HCT116 (cell line): Measurements from ENCODE around the gene EHMT1. TPM values are rescaled to one million over a fixed set of nuclear protein-coding genes. Genes with fewer than 3 reads are reported as not detected.

ENCODE experiments used
- ATAC-seq: fragments of 200-7000 bp; cut with Tn5 transposase; 2 replicates; pipeline ENCODE4 v1.9.1; 2020; ENCODE audit warnings: mild to moderate bottlenecking, moderate library complexity
- BruUV-seq: library from RNA; stranded (reverse); fragments of 400-500 nt; replicated peaks from 2 replicates; lab custom pipeline; 2021; lab: Mats Ljungman, UMichigan
- CTCF ChIA-PET: fragments of 300-600 bp; sonication (Branson Sonifier 250); formaldehyde crosslinking; loops from one replicate; lab custom pipeline; 2021; ENCODE audit warnings: antibody characterized with exemption; lab: Charles Lee
- POLR2A ChIA-PET: fragments of 300-600, 350-600 bp; sonication (Branson Sonifier 250); formaldehyde crosslinking; loops from one replicate; lab custom pipeline; 2021; ENCODE audit warnings: antibody characterized with exemption; lab: Charles Lee
- RAD21 ChIA-PET, 2 experiments: fragments of 300-600 bp; sonication (Branson Sonifier 250); formaldehyde crosslinking; loops; one replicate each; lab custom pipeline; 2023; ENCODE audit warnings: low total read pairs in 2 of 2; ENCODE audit not compliant: uncharacterized antibody in 2 of 2, unreplicated experiment in 2 of 2, low non-redundant PET in 1 of 2; lab: Charles Lee
- DNase-seq: peaks from one replicate; pipeline ENCODE4 v3.0.0-alpha.2; 2010; ENCODE audit warnings: low read depth, low spot score
- H2AFZ ChIP-seq: fragments of 200-600 bp; shearing (Covaris generic), sonication (generic); 2 replicates; pipeline ENCODE4 v1.6.1; 2017; ENCODE audit warnings: low read depth, mixed run types, mixed read lengths, antibody characterized with exemption, low read length; ENCODE audit not compliant: poor library complexity, severe bottlenecking
- H3K27ac ChIP-seq: 2 replicates; pipeline ENCODE4 v1.5.1; 2012; ENCODE audit warnings: low read depth, low read length
- H3K27me3 ChIP-seq: fragments of 200-600 bp; sonication (generic); 2 replicates; pipeline ENCODE4 v1.6.1; 2016; ENCODE audit warnings: mixed run types, low read length, mixed read lengths; ENCODE audit not compliant: insufficient read depth
- H3K36me3 ChIP-seq, 2 experiments: fragments of 200-500 bp in 1 of 2; fragments of 200-600 bp in 1 of 2; sonication (Bioruptor generic) in 1 of 2; sonication (generic) in 1 of 2; 2 replicates each; pipeline versions ENCODE4 v1.5.1 to v1.6.1; 2014 to 2016; ENCODE audit warnings: low read length in 2 of 2, inconsistent platforms in 1 of 2, mixed read lengths in 1 of 2, mixed run types in 1 of 2; ENCODE audit not compliant: insufficient read depth in 2 of 2, control insufficient read depth in 1 of 2
- H3K4me1 ChIP-seq, 2 experiments: fragments of 200-600 bp in 1 of 2; sonication (generic) in 1 of 2; 2 replicates each; pipeline versions ENCODE4 v1.5.1 to v1.6.1; 2012 to 2017; ENCODE audit warnings: low read length in 2 of 2, inconsistent platforms in 1 of 2, mild to moderate bottlenecking in 1 of 2, mixed read lengths in 1 of 2, mixed run types in 1 of 2, moderate library complexity in 1 of 2; ENCODE audit not compliant: insufficient read depth in 2 of 2, control insufficient read depth in 1 of 2
- H3K4me2 ChIP-seq: fragments of 200-600 bp; sonication (generic); 2 replicates; pipeline ENCODE4 v1.6.1; 2017; ENCODE audit warnings: mixed run types, low read length, mixed read lengths
- H3K4me3 ChIP-seq, 2 experiments: fragments of 200-600 bp in 1 of 2; sonication (generic) in 1 of 2; replicated peaks in 1 of 2; 2 replicates each; pipeline ENCODE4 v1.5.1; 2011 to 2016; ENCODE audit warnings: low read length in 2 of 2, control low read depth in 1 of 2, low read depth in 1 of 2, mild to moderate bottlenecking in 1 of 2, mixed read lengths in 1 of 2, mixed run types in 1 of 2
- H3K79me2 ChIP-seq: fragments of 200-600 bp; sonication (generic); 2 replicates; pipeline ENCODE4 v1.6.1; 2017; ENCODE audit warnings: mild to moderate bottlenecking, mixed run types, low read length, moderate library complexity, mixed read lengths; ENCODE audit not compliant: insufficient read depth
- H3K9ac ChIP-seq: fragments of 200-600 bp; sonication (generic); 2 replicates; pipeline ENCODE4 v1.6.1; 2016; ENCODE audit warnings: low read length, mixed read lengths
- H3K9me2 ChIP-seq: fragments of 200-600 bp; sonication (generic), shearing (Covaris generic); 2 replicates; pipeline ENCODE4 v1.6.1; 2017; ENCODE audit warnings: mixed run types, mild to moderate bottlenecking, moderate library complexity; ENCODE audit not compliant: insufficient read depth
- H3K9me3 ChIP-seq, 2 experiments: fragments of 200-500 bp in 1 of 2; fragments of 200-600 bp in 1 of 2; sonication (Bioruptor generic) in 1 of 2; sonication (generic) in 1 of 2; 2 replicates each; pipeline ENCODE4 v1.6.1; 2014 to 2017; ENCODE audit warnings: low read length in 2 of 2, mixed read lengths in 2 of 2, inconsistent platforms in 1 of 2, low read depth in 1 of 2, mild to moderate bottlenecking in 1 of 2, mixed run types in 1 of 2, moderate library complexity in 1 of 2; ENCODE audit not compliant: control insufficient read depth in 1 of 2, insufficient read depth in 1 of 2
- H4K20me1 ChIP-seq: fragments of 200-600 bp; sonication (generic), shearing (Covaris generic); 2 replicates; pipeline ENCODE4 v1.6.1; 2017; ENCODE audit warnings: mixed run types, mild to moderate bottlenecking, moderate library complexity; ENCODE audit not compliant: insufficient read depth
- CBX3 ChIP-seq: IDR thresholded peaks from 2 replicates; pipeline ENCODE4 v1.6.1; 2012; ENCODE audit warnings: low read depth
- EGR1 ChIP-seq: IDR thresholded peaks from 2 replicates; pipeline ENCODE4 v1.6.1; 2012; ENCODE audit warnings: low read depth
- ELF1 ChIP-seq: IDR thresholded peaks from 2 replicates; pipeline ENCODE4 v1.6.1; 2012; ENCODE audit warnings: low read depth, borderline replicate concordance
- EZH2 ChIP-seq: fragments of 200-600 bp; sonication (generic); IDR thresholded peaks from 2 replicates; pipeline ENCODE4 v1.6.1; 2017; ENCODE audit warnings: antibody characterized with exemption, mixed run types
- EZH2phosphoT487 ChIP-seq: fragments of 200-600 bp; IDR thresholded peaks from 2 replicates; pipeline ENCODE4 v1.6.1; 2018; ENCODE audit warnings: antibody characterized with exemption, borderline replicate concordance
- FOSL1 ChIP-seq: IDR thresholded peaks from 2 replicates; pipeline ENCODE4 v1.6.1; 2012; ENCODE audit warnings: low read depth
- JUND ChIP-seq: IDR thresholded peaks from 2 replicates; pipeline ENCODE4 v1.6.1; 2012
- RAD21 ChIP-seq: IDR thresholded peaks from 2 replicates; pipeline ENCODE4 v1.6.1; 2012; ENCODE audit warnings: low read depth, mild to moderate bottlenecking
- SP1 ChIP-seq: IDR thresholded peaks from 2 replicates; pipeline ENCODE4 v1.6.1; 2012; ENCODE audit warnings: low read depth
- TCF7L2 ChIP-seq: IDR thresholded peaks from 2 replicates; pipeline ENCODE4 v1.7.0; 2011; ENCODE audit warnings: borderline replicate concordance, inconsistent platforms; ENCODE audit not compliant: insufficient read depth, insufficient read length; ENCODE audit errors: extremely low read depth
- YY1 ChIP-seq: IDR thresholded peaks from 2 replicates; pipeline ENCODE4 v1.6.1; 2011; ENCODE audit warnings: low read length, low read depth, moderate library complexity, mild to moderate bottlenecking; ENCODE audit not compliant: insufficient replicate concordance; ENCODE audit errors: extremely low read depth
- ZFX ChIP-seq: fragments of 450-650 bp; IDR thresholded peaks from 2 replicates; pipeline ENCODE4 v1.6.1; 2017
- intact Hi-C: fragments of 100-400 bp; cut with micrococcal nuclease; formaldehyde crosslinking; loops from 2 replicates; pipeline ENCODE4 v1.10.0; 2022
- total RNA-seq: library from RNA; stranded (reverse); gene quantifications from one replicate; pipeline ENCODE4 v1.2.1, GENCODE V29; 2021; ENCODE audit not compliant: unreplicated experiment
- TF ChIP-seq, protein P1 (sequence below): IDR thresholded peaks from 2 replicates; pipeline ENCODE4 v1.6.1; 2012
- TF ChIP-seq, protein P2 (sequence below): IDR thresholded peaks from 2 replicates; pipeline ENCODE4 v1.6.1; 2011; ENCODE audit warnings: mild to moderate bottlenecking, low read length, moderate library complexity; ENCODE audit not compliant: insufficient replicate concordance; ENCODE audit errors: extremely low read depth
- TF ChIP-seq, protein P3 (sequence below): IDR thresholded peaks from 2 replicates; pipeline ENCODE4 v1.6.1; 2012
- TF ChIP-seq, protein P4 (sequence below), 3 experiments: fragments of 200-600 bp in 1 of 3; sonication (generic) in 1 of 3; IDR thresholded peaks in 2 of 3; conservative IDR thresholded peaks in 1 of 3; 2 replicates each; pipeline ENCODE4 v1.5.1; 2012 to 2017; ENCODE audit warnings: low read depth in 2 of 3, low read length in 2 of 3, antibody characterized with exemption in 1 of 3, borderline replicate concordance in 1 of 3, control low read depth in 1 of 3, mild to moderate bottlenecking in 1 of 3, mixed read lengths in 1 of 3, mixed run types in 1 of 3, moderate library complexity in 1 of 3; ENCODE audit not compliant: insufficient read depth in 1 of 3
- TF ChIP-seq, protein P5 (sequence below): IDR thresholded peaks from 2 replicates; pipeline ENCODE4 v1.6.1; 2012; ENCODE audit warnings: low read depth

EHMT1 gene
- total RNA-seq, 1 experiment from 2014 or later: 86.1 TPM

DNA sequence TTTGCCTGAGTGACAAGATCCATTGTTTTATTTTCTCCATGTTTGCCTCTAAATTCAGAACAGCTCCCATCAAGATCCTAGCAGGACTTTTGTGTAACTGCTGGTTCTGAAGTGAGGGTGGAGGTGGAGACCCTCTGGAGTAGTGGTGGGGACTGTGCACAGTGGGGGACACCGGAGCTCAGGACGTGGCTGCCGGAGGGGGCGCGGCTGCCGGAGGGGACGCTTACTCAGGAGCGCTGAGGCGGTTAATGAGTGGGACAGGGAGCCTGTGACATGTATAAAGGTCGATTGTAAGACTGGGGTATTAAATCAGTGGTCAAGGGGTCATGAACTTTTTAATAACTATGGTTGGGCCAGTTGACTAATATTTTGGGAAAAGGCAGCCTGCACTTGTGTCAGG, 131.8 kb downstream of the EHMT1 start:
- intact Hi-C loops: no loop called here
- peaks cover 3 to 6% of the 10 kb centered on the region in 2 experiments; a peak in 3 of 4 replicates for H3K4me1 ChIP-seq

More for the DNA sequence above, 131.8 kb downstream of the EHMT1 start:
- Histone ChIP-seq H3K4me2 (no peak overlapping the region), H3K4me3 (no peak overlapping the region), H3K9ac (no peak overlapping the region), H3K36me3 (peaks cover 6 to 8% of the 10 kb centered on the region in 2 experiments; a peak in 2 of 4 replicates), H3K27ac (no peak overlapping the region), H2AFZ (no peak overlapping the region), H3K79me2 (peaks cover 27% of the 10 kb centered on the region), H4K20me1 (0 out of 2 replicates have a peak, but pooled peaks cover 4% of the 10 kb centered on the region), H3K9me2 (no peaks in the 10 kb centered on the region), H3K27me3 (no peaks in the 10 kb centered on the region), H3K9me3 (no peaks in the 10 kb centered on the region; a peak in 1 of 4 replicates)
- ChIA-PET CTCF (no interaction called here), POLR2A (no interaction called here), RAD21 (no interaction called here)
- ATAC-seq (no peak), DNase-seq (no peak)
- no peak for TF ChIP-seq JUND
- TF ChIP-seq, protein P1, sequence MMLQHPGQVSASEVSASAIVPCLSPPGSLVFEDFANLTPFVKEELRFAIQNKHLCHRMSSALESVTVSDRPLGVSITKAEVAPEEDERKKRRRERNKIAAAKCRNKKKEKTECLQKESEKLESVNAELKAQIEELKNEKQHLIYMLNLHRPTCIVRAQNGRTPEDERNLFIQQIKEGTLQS: no peak
- TF ChIP-seq ELF1: no peak
- TF ChIP-seq, protein P2, sequence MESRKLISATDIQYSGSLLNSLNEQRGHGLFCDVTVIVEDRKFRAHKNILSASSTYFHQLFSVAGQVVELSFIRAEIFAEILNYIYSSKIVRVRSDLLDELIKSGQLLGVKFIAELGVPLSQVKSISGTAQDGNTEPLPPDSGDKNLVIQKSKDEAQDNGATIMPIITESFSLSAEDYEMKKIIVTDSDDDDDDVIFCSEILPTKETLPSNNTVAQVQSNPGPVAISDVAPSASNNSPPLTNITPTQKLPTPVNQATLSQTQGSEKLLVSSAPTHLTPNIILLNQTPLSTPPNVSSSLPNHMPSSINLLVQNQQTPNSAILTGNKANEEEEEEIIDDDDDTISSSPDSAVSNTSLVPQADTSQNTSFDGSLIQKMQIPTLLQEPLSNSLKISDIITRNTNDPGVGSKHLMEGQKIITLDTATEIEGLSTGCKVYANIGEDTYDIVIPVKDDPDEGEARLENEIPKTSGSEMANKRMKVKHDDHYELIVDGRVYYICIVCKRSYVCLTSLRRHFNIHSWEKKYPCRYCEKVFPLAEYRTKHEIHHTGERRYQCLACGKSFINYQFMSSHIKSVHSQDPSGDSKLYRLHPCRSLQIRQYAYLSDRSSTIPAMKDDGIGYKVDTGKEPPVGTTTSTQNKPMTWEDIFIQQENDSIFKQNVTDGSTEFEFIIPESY: no peak
- TF ChIP-seq, protein P3, sequence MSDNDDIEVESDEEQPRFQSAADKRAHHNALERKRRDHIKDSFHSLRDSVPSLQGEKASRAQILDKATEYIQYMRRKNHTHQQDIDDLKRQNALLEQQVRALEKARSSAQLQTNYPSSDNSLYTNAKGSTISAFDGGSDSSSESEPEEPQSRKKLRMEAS: no peak
- no peak for TF ChIP-seq YY1
- TF ChIP-seq SP1: no peak
- no peak for TF ChIP-seq RAD21
- TF ChIP-seq EGR1: no peak
- no peak for TF ChIP-seq FOSL1
- no peak for TF ChIP-seq EZH2phosphoT487
- no peak for TF ChIP-seq TCF7L2
- no peak for TF ChIP-seq CBX3
- no peak for TF ChIP-seq EZH2
- TF ChIP-seq, protein P4, sequence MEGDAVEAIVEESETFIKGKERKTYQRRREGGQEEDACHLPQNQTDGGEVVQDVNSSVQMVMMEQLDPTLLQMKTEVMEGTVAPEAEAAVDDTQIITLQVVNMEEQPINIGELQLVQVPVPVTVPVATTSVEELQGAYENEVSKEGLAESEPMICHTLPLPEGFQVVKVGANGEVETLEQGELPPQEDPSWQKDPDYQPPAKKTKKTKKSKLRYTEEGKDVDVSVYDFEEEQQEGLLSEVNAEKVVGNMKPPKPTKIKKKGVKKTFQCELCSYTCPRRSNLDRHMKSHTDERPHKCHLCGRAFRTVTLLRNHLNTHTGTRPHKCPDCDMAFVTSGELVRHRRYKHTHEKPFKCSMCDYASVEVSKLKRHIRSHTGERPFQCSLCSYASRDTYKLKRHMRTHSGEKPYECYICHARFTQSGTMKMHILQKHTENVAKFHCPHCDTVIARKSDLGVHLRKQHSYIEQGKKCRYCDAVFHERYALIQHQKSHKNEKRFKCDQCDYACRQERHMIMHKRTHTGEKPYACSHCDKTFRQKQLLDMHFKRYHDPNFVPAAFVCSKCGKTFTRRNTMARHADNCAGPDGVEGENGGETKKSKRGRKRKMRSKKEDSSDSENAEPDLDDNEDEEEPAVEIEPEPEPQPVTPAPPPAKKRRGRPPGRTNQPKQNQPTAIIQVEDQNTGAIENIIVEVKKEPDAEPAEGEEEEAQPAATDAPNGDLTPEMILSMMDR (IDR thresholded peaks at IDR 0.05 in 2 of 3, conservative IDR thresholded peaks at IDR 0.05 in 1 of 3; ENCODE audit: borderline replicate concordance in 1 of 3, insufficient read depth in 1 of 3, low read depth in 2 of 3, low read length in 2 of 3): no peak
- TF ChIP-seq, protein P5, sequence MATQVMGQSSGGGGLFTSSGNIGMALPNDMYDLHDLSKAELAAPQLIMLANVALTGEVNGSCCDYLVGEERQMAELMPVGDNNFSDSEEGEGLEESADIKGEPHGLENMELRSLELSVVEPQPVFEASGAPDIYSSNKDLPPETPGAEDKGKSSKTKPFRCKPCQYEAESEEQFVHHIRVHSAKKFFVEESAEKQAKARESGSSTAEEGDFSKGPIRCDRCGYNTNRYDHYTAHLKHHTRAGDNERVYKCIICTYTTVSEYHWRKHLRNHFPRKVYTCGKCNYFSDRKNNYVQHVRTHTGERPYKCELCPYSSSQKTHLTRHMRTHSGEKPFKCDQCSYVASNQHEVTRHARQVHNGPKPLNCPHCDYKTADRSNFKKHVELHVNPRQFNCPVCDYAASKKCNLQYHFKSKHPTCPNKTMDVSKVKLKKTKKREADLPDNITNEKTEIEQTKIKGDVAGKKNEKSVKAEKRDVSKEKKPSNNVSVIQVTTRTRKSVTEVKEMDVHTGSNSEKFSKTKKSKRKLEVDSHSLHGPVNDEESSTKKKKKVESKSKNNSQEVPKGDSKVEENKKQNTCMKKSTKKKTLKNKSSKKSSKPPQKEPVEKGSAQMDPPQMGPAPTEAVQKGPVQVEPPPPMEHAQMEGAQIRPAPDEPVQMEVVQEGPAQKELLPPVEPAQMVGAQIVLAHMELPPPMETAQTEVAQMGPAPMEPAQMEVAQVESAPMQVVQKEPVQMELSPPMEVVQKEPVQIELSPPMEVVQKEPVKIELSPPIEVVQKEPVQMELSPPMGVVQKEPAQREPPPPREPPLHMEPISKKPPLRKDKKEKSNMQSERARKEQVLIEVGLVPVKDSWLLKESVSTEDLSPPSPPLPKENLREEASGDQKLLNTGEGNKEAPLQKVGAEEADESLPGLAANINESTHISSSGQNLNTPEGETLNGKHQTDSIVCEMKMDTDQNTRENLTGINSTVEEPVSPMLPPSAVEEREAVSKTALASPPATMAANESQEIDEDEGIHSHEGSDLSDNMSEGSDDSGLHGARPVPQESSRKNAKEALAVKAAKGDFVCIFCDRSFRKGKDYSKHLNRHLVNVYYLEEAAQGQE: no peak
- no peak for TF ChIP-seq ZFX
- BruUV-seq: no TSS peak
